GM21423 (cell line): Measurements from ENCODE around the gene ANKRD13C.

ENCODE experiments used
- ATAC-seq: cut with Tn5 transposase; IDR thresholded peaks from one replicate; pipeline ENCODE4 v1.9.1; 2021; ENCODE audit warnings: mild to moderate bottlenecking, moderate library complexity; ENCODE audit not compliant: unreplicated experiment

ANKRD13C gene

DNA sequence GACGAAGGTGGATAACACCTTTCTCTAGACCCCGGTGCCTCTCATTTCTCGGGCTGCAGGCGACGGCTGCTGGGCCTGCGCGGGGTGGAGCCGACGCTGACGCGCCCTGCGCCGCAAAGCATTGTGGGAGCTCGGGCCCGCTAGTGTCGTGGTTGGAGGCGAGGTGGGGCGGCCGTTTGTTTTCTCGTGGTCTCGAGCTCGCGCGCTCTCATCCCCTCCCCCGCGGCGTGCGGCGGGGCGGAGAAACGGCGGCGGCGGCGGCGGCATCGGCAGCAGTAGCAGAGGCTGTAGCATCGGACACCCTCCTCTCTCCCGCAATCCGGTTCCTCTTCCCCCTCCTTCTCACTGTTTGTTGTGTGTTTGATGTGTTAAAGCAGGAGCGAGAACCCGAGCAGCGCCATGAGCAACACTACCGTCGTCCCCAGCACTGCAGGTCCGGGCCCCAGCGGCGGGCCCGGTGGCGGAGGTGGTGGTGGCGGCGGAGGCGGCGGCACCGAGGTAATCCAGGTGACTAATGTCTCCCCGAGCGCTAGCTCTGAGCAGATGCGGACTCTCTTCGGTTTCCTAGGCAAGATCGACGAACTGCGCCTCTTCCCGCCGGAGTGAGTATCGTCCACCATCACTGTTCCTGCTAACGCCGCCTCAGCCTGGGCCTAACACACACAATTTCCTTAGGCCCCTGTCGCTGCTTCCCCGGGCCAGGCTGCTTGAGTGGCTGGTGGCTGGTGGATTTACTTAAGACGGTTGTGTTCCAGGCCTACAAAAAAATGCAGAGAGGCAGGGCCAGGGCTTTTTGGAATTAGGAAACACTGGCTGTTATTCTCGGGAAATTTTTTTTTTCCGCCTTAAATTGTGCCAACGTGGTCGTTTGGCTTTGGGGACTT lies 133.0 kb downstream of the ANKRD13C start, which contains the start of gene SRSF11:
SRSF11 (plus strand) TSS at position 143 of the 884 bp plus-strand sequence; CDS start at position 400, 257 bp downstream.
- ATAC-seq, result peak; percentile 97

- ATAC-seq, result peak; percentile 9
Measured at GRCh38 chr1:70220517-70221237, 133.8 kb downstream of the ANKRD13C start.

DNA sequence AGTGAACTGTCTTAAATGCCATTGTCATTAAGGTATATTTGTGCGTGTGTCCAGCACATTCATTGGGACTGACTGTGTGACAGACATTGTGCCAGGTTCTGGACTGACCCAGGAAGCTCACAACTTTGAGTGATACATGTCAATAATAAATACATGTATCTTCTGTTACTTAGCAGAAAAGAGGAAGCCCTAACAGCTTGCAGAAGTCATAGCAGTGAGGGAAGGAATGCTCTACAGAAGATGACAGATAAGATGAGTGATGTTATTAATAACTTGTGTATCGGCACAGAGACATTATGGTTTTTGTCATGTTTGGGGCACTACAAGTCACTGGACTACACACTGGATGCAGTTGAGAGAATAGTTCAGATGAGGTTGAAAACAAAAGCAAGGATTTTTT lies 134.5 kb downstream of the ANKRD13C start:
- ATAC-seq, result no peak

DNA sequence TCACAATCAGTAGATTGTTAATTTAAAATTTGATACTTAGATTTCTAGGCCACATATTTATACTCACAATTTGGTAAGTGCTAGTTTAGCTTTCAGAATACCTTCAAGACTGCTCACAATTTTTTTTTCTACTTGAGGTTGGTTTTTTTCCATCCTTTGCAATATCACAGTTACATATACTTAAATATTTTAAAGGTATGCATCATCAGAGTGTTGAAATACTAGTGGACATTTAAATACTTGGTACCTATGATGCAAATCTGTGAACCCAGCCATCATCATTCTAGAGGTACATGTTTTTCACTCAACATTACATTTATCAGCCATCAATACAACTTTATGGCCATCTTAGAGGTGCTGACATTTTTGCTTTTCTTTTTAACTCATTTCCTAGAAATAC lies 143.0 kb downstream of the ANKRD13C start:
- ATAC-seq, result no peak

- ATAC-seq, result no peak
Measured at GRCh38 chr1:70210820-70211219, 143.7 kb downstream of the ANKRD13C start.
